GM23248 (cell line): Measurements from ENCODE around the gene FAM168B.

ENCODE experiments used
- EZH2 ChIP-seq: fragments of 200-600 bp; sonication (generic); IDR thresholded peaks from 2 replicates; pipeline ENCODE4 v1.6.1; 2018; ENCODE audit warnings: antibody characterized with exemption, mild to moderate bottlenecking; ENCODE audit not compliant: insufficient read depth, poor library complexity, severe bottlenecking
- EZH2phosphoT487 ChIP-seq: fragments of 200-600 bp; sonication (generic); IDR thresholded peaks from 2 replicates; pipeline ENCODE4 v1.6.1; 2018; ENCODE audit warnings: antibody characterized with exemption, moderate library complexity, mild to moderate bottlenecking, low read depth; ENCODE audit not compliant: insufficient read depth

DNA sequence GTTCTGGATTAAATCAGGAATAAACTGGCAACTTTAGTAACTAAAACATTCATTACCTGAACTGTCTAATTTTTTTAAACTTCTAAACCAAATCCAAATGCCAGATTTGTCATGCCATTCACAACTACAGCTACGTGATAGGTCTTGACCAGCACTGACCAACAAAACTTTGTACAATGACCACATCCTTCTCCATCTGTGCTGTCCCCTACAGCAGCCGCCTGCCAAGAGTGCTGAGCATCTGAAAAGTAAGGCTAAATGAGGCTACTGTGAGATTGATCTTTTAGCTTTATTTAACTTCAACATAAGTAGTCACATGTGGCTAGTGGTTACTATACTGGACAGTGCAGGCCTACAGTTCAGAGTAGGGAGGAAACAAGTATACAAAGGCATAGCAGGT is 7.6 kb downstream of the FAM168B start:
- TF ChIP-seq EZH2 (no peak), EZH2phosphoT487 (no peak)
